ENCODE measurements around the gene RALGPS1.

- TF ChIP-seq, protein P1, sequence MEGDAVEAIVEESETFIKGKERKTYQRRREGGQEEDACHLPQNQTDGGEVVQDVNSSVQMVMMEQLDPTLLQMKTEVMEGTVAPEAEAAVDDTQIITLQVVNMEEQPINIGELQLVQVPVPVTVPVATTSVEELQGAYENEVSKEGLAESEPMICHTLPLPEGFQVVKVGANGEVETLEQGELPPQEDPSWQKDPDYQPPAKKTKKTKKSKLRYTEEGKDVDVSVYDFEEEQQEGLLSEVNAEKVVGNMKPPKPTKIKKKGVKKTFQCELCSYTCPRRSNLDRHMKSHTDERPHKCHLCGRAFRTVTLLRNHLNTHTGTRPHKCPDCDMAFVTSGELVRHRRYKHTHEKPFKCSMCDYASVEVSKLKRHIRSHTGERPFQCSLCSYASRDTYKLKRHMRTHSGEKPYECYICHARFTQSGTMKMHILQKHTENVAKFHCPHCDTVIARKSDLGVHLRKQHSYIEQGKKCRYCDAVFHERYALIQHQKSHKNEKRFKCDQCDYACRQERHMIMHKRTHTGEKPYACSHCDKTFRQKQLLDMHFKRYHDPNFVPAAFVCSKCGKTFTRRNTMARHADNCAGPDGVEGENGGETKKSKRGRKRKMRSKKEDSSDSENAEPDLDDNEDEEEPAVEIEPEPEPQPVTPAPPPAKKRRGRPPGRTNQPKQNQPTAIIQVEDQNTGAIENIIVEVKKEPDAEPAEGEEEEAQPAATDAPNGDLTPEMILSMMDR (IDR thresholded peaks at IDR 0.05; ENCODE audit: low read depth, low read length, poor library complexity, severe bottlenecking): no peak
- no peak for TF ChIP-seq EZH2phosphoT487 (IDR thresholded peaks at IDR 0.05; ENCODE audit: borderline replicate concordance, low read length)
Measured at GRCh38 chr9:126886897-126887296, 27.7 kb upstream of the RALGPS1 start.

All from DOHH2 (cell line).